GM12875 (cell line): ENCODE measurements around the gene ACOX1.
"Not testable (repeated sequence)": the region's sequence is repeated elsewhere in the genome, so short reads cannot be mapped to it uniquely, and the experiment has no call there.

ENCODE experiments used
- H3K4me3 ChIP-seq: one replicate; pipeline ENCODE4 v1.5.1; 2011; ENCODE audit warnings: low read depth, low read length, control low read depth
- CTCF ChIP-seq: IDR thresholded peaks from 2 replicates; pipeline ENCODE4 v1.5.1; 2011; ENCODE audit warnings: low read depth, mild to moderate bottlenecking, control low read depth, inconsistent platforms, low read length, moderate library complexity, borderline replicate concordance; ENCODE audit not compliant: insufficient read depth

The ACOX1 gene

GRCh38 chr17:75981019-75981615 is 2.2 kb upstream of the ACOX1 start:
- TF ChIP-seq CTCF = no peak
- no peak overlapping the region for H3K4me3 ChIP-seq

- peak overlapping the region; percentile 76 for H3K4me3 ChIP-seq
- no peak for TF ChIP-seq CTCF
These were observed 1.4 kb upstream of the ACOX1 start for GRCh38 chr17:75980188-75981018.

- peak overlapping the region; percentile 76 for H3K4me3 ChIP-seq
These were observed 780 bp upstream of the ACOX1 start for GRCh38 chr17:75979705-75980187.

GRCh38 chr17:75976175-75976848 is 2.7 kb downstream of the ACOX1 start:
- no peak overlapping the region for H3K4me3 ChIP-seq
- no peak for TF ChIP-seq CTCF

More at GRCh38 chr17:75979705-75980187, 780 bp upstream of the ACOX1 start:
- no peak for TF ChIP-seq CTCF

- no peak for TF ChIP-seq CTCF
- H3K4me3 ChIP-seq = no peak overlapping the region
These were observed 3.2 kb downstream of the ACOX1 start for GRCh38 chr17:75975757-75976174.

- not testable (repeated sequence) for H3K4me3 ChIP-seq
These were observed 3.8 kb downstream of the ACOX1 start for GRCh38 chr17:75975187-75975586.

- no peak overlapping the region for H3K4me3 ChIP-seq
- no peak for TF ChIP-seq CTCF
These were observed 8.3 kb downstream of the ACOX1 start for GRCh38 chr17:75970626-75971025.
